Fibroblast of the aortic adventitia (primary cell): Measurements from ENCODE around the gene LMF2. TPM values are rescaled to one million over a fixed set of nuclear protein-coding genes. Genes with fewer than 3 reads are reported as not detected.

ENCODE experiments used
- DNase-seq: peaks from one replicate; pipeline ENCODE4 v3.0.0-alpha.2; 2010; ENCODE audit warnings: low read depth
- H3K4me3 ChIP-seq: 2 replicates; pipeline ENCODE4 v1.5.1; 2011; ENCODE audit warnings: low read depth, mild to moderate bottlenecking, control low read depth, low read length, moderate library complexity
- total RNA-seq: library from RNA; depleted of rRNA; stranded (reverse); fragments of >200 nt; gene quantifications from 2 replicates; pipeline ENCODE4 v1.2.3, GENCODE V29; 2012; ENCODE audit warnings: low replicate concordance
- TF ChIP-seq, protein P1 (sequence below): IDR thresholded peaks from 2 replicates; pipeline ENCODE4 v1.5.1; 2011; ENCODE audit warnings: mild to moderate bottlenecking, low read length, control low read depth, inconsistent platforms; ENCODE audit not compliant: insufficient read depth

LMF2 gene
- total RNA-seq, 1 donor: 50.6 TPM

DNA sequence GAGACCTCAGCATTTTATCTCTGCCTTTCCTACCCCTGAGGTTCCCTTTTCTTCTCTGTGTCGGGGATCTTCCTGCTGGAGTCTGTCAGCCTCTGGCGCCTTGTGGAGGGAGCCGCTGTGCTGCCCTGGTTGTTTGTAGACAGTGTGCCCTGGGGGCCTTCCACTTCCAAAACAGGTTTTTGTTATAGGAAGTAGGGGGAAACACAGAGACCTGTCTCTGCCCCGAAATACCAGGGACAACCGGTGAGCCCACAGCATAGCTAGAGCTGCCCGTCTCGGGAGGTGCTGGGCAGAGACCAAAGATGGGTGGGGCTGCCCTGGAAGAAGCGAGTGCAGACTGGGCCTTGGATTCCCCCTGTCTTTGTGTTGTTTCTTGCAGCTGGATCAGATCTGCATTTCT is 8.6 kb upstream of the LMF2 start:
- no peak overlapping the region for H3K4me3 ChIP-seq
- TF ChIP-seq, protein P1, sequence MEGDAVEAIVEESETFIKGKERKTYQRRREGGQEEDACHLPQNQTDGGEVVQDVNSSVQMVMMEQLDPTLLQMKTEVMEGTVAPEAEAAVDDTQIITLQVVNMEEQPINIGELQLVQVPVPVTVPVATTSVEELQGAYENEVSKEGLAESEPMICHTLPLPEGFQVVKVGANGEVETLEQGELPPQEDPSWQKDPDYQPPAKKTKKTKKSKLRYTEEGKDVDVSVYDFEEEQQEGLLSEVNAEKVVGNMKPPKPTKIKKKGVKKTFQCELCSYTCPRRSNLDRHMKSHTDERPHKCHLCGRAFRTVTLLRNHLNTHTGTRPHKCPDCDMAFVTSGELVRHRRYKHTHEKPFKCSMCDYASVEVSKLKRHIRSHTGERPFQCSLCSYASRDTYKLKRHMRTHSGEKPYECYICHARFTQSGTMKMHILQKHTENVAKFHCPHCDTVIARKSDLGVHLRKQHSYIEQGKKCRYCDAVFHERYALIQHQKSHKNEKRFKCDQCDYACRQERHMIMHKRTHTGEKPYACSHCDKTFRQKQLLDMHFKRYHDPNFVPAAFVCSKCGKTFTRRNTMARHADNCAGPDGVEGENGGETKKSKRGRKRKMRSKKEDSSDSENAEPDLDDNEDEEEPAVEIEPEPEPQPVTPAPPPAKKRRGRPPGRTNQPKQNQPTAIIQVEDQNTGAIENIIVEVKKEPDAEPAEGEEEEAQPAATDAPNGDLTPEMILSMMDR: no peak
- no peak for DNase-seq

DNA sequence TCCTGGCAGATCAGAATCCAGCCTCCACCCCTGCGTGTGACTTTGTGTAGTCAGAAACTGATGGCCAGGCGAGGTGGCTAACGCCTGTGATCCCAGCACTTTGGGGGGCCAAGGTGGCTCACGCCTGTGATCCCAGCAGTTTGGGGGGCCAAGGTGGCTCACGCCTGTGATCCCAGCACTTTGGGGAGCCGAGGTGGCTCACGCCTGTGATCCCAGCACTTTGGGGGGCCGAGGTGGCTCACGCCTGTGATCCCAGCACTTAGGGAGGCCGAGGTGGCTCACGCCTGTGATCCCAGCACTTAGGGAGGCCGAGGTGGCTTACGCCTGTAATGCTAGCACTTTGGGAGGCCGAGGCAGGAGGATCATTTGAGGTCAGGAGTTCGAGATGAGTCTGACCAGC is 5.7 kb upstream of the LMF2 start:
- DNase-seq: no peak
- H3K4me3 ChIP-seq: no peak overlapping the region
- TF ChIP-seq, protein P1: no peak

DNA sequence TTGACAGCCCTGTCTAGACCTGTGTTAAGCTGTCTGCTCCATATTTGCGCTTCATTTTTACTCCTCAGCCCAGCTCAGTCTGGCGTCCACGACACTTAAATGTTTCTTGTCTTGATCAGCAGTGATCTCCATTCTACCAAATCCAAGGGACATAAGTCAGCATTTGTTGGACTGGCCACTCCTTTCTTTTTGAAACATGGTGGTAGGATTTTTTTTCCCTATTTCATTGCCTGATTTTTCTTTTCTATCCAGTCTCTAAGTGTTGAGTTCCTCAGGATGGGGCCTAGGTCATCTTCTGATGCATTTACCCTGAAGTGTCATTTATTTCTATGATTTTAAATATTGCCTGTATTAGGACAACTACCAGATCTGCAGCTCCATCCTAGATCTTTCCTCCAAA is 1.4 kb upstream of the LMF2 start:
- H3K4me3 ChIP-seq: peak overlapping the region; percentile 88
- TF ChIP-seq, protein P1: no peak
- DNase-seq: no peak

DNA sequence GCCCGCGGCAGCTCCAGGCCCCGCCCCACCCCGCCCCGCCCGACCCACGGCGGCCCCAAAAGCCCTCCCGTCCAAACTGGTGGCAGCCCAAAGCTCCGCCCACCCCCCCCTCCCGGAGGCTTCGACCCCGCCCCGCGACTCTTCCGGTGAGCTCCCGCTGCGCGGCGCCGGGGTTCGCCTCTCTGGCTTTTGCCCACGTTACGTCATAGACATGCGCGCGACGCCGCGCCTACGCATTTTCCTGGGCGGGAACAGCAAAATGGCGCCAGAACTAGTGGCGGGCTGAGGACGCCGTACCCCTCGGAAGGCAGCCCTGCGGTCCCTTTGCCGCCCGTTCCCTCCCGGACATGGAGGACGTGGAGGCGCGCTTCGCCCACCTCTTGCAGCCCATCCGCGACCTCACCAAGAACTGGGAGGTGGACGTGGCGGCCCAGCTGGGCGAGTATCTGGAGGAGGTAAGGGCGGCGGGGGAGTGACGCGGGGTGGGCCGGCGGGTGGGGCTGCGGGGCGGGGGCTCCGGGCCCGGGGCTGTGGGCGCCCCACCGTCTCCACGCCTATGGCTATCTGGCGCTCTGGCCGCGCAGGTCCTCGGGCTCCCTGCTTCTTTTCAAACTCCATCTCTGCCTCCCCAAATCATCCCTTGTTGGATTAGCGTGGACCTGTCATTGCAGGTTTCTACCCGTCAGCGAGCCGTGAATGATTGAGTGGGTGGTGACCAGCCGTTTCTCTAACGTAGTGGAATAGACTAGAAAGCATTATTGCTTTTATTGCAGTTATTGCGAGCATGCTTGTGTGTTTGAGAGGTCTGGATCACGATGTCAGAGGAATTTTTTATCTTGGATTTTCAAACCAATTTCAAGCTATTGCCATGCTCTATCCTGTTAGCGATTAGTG is 736 bp upstream of the LMF2 start, which contains the start of gene NCAPH2:
Gene NCAPH2 (plus strand): TSS at position 234 of the 894 bp plus-strand sequence. CDS start 114 bp downstream, at position 348.
- peak; percentile 97 for DNase-seq
- TF ChIP-seq, protein P1: no peak
- peak within 1 kb of the TSS; percentile 99 for H3K4me3 ChIP-seq

DNA sequence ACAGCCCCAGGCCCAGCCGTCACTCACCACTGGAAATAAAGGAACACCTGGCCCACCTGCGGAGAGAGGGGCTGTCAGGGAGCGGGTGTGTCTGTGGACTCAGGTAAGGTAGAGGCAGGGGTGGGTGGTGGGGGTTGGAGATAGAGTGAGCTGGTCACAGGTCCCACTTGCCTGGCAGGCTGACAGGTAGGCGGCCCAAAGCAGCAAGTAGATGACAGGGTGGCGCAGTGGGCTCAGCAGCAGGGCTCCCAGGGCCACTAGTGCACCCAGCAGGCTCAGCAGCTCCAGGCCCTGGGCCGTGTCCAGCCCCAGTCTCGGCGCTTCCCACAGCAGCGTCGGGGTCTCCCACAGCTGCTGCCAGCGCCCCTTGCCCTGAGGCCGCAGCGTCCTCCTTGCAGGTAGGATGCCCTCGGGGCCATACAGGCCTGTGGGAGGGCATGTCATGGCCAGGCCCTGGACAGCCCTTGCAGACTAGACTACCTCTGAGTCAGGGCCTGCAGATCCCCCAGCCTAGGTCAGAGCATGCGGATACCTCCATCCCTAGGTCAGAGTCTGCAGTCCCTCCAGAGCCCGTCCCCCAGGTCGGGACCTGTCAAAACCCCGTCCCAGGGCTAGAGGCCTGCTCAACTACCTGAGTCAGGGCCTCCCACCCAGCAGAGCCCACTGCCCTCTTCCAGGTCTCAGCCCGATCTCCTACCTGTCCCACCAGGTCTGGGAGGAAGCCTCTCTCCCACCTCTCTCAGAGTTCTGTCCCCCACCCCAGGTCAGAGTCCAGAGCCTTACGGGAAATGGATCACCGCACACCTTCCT is 686 bp downstream of the LMF2 start:
- peak overlapping the region; percentile 99 for H3K4me3 ChIP-seq
- TF ChIP-seq, protein P1: no peak
- no peak for DNase-seq

DNA sequence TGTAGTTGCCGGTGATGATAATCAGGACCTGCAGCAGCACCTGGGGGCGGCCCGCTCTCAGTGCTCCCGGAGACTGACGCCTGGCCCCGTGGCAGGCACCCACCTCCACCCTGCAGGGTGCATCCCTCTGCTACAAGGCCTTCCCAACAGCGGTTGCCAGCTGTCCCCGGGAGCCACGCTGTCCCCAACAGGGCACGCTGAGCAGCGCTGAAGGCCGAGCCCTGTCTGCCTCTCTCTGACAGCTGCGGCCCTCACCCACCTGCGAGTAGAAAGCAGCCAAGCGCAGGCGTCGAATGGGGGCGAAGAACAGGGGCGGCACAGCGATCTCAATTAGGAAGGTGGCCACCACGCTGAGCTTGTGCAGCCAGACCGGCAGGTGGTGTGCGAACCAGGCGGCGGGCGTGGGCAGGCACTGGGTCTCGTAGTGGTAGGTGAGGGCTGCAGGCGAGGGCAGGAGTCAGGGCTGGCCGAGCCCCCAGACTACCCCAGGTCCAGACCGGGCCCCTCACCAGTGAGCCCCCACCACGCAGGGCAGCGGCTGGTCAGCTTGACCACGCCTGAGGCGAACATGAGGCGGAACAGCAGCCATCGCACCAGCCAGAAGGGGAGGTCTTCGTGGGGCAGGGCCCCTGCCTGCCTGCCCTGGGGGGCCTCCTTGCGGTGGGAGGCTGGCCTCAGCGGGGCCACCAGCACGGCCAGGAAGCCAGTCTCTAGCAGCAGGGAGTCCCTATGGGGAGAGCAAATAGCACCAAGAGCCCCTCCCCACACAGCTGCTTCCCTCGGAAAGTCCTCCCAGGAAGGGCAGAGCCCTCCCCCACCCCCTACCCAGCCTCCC is 1.5 kb downstream of the LMF2 start:
- TF ChIP-seq, protein P1: no peak
- no peak for DNase-seq
- H3K4me3 ChIP-seq: peak overlapping the region; percentile 99
